Keratinocyte (primary cell): ENCODE results near the gene GPR42. TPM values are rescaled to one million over a fixed set of nuclear protein-coding genes. Genes with fewer than 3 reads are reported as not detected.

Source experiments
- DNase-seq: peaks from one replicate; pipeline ENCODE4 v3.0.0-alpha.2; 2011; ENCODE audit warnings: low read depth, missing footprints, low spot score
- FAIRE-seq: peaks from 2 replicates; lab custom pipeline; 2011; peaks lifted over from hg19 to GRCh38; lab: Jason Lieb, UNC
- H2AFZ ChIP-seq: 2 replicates; pipeline ENCODE4 v1.6.0; 2012; ENCODE audit warnings: low read length, control low read depth, inconsistent platforms; ENCODE audit not compliant: control insufficient read depth
- H3K27ac ChIP-seq: 2 replicates; pipeline ENCODE4 v1.5.1; 2011; ENCODE audit warnings: low read length; ENCODE audit not compliant: control insufficient read depth, insufficient read depth
- H3K27me3 ChIP-seq: 3 replicates; pipeline ENCODE4 v1.6.0; 2011; ENCODE audit warnings: low read length; ENCODE audit not compliant: control insufficient read depth, insufficient read depth; ENCODE audit errors: extremely low read depth
- H3K36me3 ChIP-seq, 2 experiments: 2 replicates in 1 of 2; 3 replicates in 1 of 2; pipeline ENCODE4 v1.5.1; 2011; ENCODE audit warnings: low read length in 2 of 2, mild to moderate bottlenecking in 1 of 2; ENCODE audit not compliant: control insufficient read depth in 2 of 2, insufficient read depth in 2 of 2; ENCODE audit errors: extremely low read depth in 1 of 2
- H3K4me1 ChIP-seq: 3 replicates; pipeline ENCODE4 v1.5.1; 2011; ENCODE audit warnings: low read length; ENCODE audit not compliant: control insufficient read depth, insufficient read depth; ENCODE audit errors: extremely low read depth
- H3K4me2 ChIP-seq: 3 replicates; pipeline ENCODE4 v1.6.0; 2011; ENCODE audit warnings: low read depth, low read length; ENCODE audit not compliant: control insufficient read depth, insufficient read depth; ENCODE audit errors: extremely low read depth
- H3K4me3 ChIP-seq, 3 experiments: fragments of 200-600 bp in 1 of 3; sonication (generic) in 1 of 3; 2 replicates in 2 of 3; 3 replicates in 1 of 3; pipeline ENCODE4 v1.5.1; 2011 to 2016; ENCODE audit warnings: low read length in 3 of 3, mild to moderate bottlenecking in 3 of 3, control low read depth in 2 of 3, inconsistent platforms in 1 of 3, low read depth in 1 of 3, mixed read lengths in 1 of 3, mixed run types in 1 of 3, moderate library complexity in 1 of 3; ENCODE audit not compliant: control insufficient read depth in 2 of 3, insufficient read depth in 2 of 3; ENCODE audit errors: extremely low read depth in 1 of 3
- H3K79me2 ChIP-seq: 2 replicates; pipeline ENCODE4 v1.6.0; 2012; ENCODE audit warnings: low read length; ENCODE audit not compliant: control insufficient read depth, insufficient read depth
- H3K9ac ChIP-seq: 3 replicates; pipeline ENCODE4 v1.6.0; 2011; ENCODE audit warnings: low read length; ENCODE audit not compliant: control insufficient read depth, insufficient read depth; ENCODE audit errors: extremely low read depth
- H3K9me1 ChIP-seq: 3 replicates; pipeline ENCODE4 v1.6.0; 2011; ENCODE audit warnings: low read length; ENCODE audit not compliant: control insufficient read depth, insufficient read depth; ENCODE audit errors: extremely low read depth
- H3K9me3 ChIP-seq: 2 replicates; pipeline ENCODE4 v1.5.1; 2012; ENCODE audit warnings: low read depth, low read length; ENCODE audit not compliant: control insufficient read depth
- H4K20me1 ChIP-seq: 3 replicates; pipeline ENCODE4 v1.6.0; 2011; ENCODE audit warnings: low read length; ENCODE audit not compliant: control insufficient read depth, insufficient read depth; ENCODE audit errors: extremely low read depth
- EZH2 ChIP-seq: IDR thresholded peaks from one replicate; pipeline ENCODE4 v1.6.1; 2012; ENCODE audit warnings: inconsistent platforms, mild to moderate bottlenecking, low read length, moderate library complexity
- dilution Hi-C: fragments of 300-500 bp; cut with MboI; formaldehyde crosslinking; loops from one replicate; pipeline ENCODE4 v1.7.0; 2020; ENCODE audit warnings: low sequenced_read_pairs; ENCODE audit not compliant: extremely low pct_ligation_motif_present
- polyA plus RNA-seq, 5 experiments: library from polyadenylated mRNA; depleted of rRNA in 3 of 5; stranded (reverse) in 3 of 5; stranded (forward) in 1 of 5; unstranded in 1 of 5; fragments of >200 nt; gene quantifications; 1 replicate in 1 of 5; 2 replicates in 3 of 5; 3 replicates in 1 of 5; pipeline versions ENCODE4 v1.2.1 to v1.2.3, GENCODE V29; 2011 to 2012; ENCODE audit warnings: missing spikeins in 2 of 5, low read depth in 1 of 5, low replicate concordance in 1 of 5
- TF ChIP-seq, protein P1 (sequence below), 3 experiments: IDR thresholded peaks in 1 of 3; conservative IDR thresholded peaks in 1 of 3; optimal IDR thresholded peaks in 1 of 3; 2 replicates in 2 of 3; 3 replicates in 1 of 3; pipeline versions ENCODE3 to v1.5.1; 2011; ENCODE audit warnings: low read length in 3 of 3, mild to moderate bottlenecking in 3 of 3, moderate library complexity in 2 of 3, control low read depth in 1 of 3, inconsistent platforms in 1 of 3; ENCODE audit not compliant: insufficient read depth in 2 of 3; ENCODE audit errors: extremely low read depth in 1 of 3

Gene GPR42
- polyA plus RNA-seq, 1 donor (not counting 4 experiments of a cell fraction or from before 2014, with no cell fraction given), result not detected

DNA sequence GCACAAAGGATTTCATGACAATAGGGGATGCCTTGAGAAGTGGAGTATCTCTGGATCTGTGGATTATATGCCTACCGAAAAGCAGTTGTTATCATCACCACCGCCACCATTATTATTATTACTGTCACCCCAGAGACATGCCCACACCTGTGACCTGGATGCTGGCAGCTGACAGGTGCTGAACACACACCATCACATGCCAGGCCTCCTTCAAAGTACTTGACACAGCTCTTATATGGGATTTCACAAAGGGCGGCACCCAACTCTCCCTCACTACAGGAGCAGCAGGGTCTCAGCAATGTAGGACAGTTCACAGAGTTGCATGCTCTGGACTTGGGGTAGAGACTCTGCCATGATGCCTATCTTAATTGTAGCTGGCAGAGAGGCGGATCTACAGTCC is 5.6 kb upstream of the GPR42 start:
- no peaks in the 10 kb centered on the region for H3K9me3 ChIP-seq
- DNase-seq (no peak), FAIRE-seq (no peak)
- no peak overlapping the region for H2AFZ ChIP-seq
- H3K9ac ChIP-seq, result no peak overlapping the region
- H3K4me2 ChIP-seq, result no peak overlapping the region
- H3K27ac ChIP-seq, result no peak overlapping the region
- no peaks in the 10 kb centered on the region for H3K4me1 ChIP-seq
- no peaks in the 10 kb centered on the region for H3K36me3 ChIP-seq
- H3K79me2 ChIP-seq, result no peaks in the 10 kb centered on the region
- H3K9me1 ChIP-seq, result no peaks in the 10 kb centered on the region
- H3K4me3 ChIP-seq, result no peak overlapping the region
- dilution Hi-C loops, result no loop called here
- TF ChIP-seq, protein P1, sequence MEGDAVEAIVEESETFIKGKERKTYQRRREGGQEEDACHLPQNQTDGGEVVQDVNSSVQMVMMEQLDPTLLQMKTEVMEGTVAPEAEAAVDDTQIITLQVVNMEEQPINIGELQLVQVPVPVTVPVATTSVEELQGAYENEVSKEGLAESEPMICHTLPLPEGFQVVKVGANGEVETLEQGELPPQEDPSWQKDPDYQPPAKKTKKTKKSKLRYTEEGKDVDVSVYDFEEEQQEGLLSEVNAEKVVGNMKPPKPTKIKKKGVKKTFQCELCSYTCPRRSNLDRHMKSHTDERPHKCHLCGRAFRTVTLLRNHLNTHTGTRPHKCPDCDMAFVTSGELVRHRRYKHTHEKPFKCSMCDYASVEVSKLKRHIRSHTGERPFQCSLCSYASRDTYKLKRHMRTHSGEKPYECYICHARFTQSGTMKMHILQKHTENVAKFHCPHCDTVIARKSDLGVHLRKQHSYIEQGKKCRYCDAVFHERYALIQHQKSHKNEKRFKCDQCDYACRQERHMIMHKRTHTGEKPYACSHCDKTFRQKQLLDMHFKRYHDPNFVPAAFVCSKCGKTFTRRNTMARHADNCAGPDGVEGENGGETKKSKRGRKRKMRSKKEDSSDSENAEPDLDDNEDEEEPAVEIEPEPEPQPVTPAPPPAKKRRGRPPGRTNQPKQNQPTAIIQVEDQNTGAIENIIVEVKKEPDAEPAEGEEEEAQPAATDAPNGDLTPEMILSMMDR (optimal IDR thresholded peaks at IDR 0.05 in 1 of 3, IDR thresholded peaks at IDR 0.05 in 1 of 3, conservative IDR thresholded peaks at IDR 0.05 in 1 of 3; ENCODE audit: extremely low read depth in 1 of 3, insufficient read depth in 2 of 3, low read length in 3 of 3), result no peak
- TF ChIP-seq EZH2, result no peak
- peaks cover 5% of the 10 kb centered on the region for H3K27me3 ChIP-seq
- H4K20me1 ChIP-seq, result no peaks in the 10 kb centered on the region

DNA sequence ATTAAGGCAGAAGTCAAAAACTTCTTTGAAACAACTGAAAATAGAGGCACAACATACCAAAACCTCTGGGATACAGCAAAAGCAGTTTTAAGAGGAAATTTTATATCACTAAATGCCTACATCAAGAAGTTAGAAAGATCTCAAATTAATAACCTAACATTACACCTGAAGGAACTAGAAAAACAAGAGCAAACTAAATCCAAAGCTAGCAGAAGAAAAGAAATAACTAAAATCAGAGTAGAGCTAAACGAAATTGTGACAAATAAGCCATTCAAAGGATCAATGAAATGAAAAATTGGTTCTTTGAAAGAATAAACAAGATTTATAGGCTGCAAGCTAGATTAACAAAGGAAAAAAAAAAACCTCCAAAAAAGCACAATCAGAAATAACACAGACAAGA is 2.5 kb upstream of the GPR42 start:
- H3K79me2 ChIP-seq, result no peaks in the 10 kb centered on the region
- no peak overlapping the region for H3K9ac ChIP-seq
- H3K4me1 ChIP-seq, result no peaks in the 10 kb centered on the region
- H3K27me3 ChIP-seq, result no peaks in the 10 kb centered on the region
- no peaks in the 10 kb centered on the region for H3K36me3 ChIP-seq
- FAIRE-seq (no peak), DNase-seq (no peak)
- dilution Hi-C loops, result no loop called here
- no peak overlapping the region for H3K27ac ChIP-seq
- H2AFZ ChIP-seq, result no peak overlapping the region
- H3K4me2 ChIP-seq, result no peak overlapping the region
- H3K4me3 ChIP-seq, result no peak overlapping the region
- H3K9me1 ChIP-seq, result no peaks in the 10 kb centered on the region
- H3K9me3 ChIP-seq, result no peaks in the 10 kb centered on the region
- H4K20me1 ChIP-seq, result no peaks in the 10 kb centered on the region
- no peak for TF ChIP-seq EZH2
- TF ChIP-seq, protein P1 (optimal IDR thresholded peaks at IDR 0.05 in 1 of 3, IDR thresholded peaks at IDR 0.05 in 1 of 3, conservative IDR thresholded peaks at IDR 0.05 in 1 of 3; ENCODE audit: extremely low read depth in 1 of 3, insufficient read depth in 2 of 3, low read length in 3 of 3), result no peak
